Transverse colon (tissue), 4 donors: ENCODE data around the gene SUPV3L1. TPM values are rescaled to one million over a fixed set of nuclear protein-coding genes. Genes with fewer than 3 reads are reported as not detected.

Experiments used
- DNase-seq: peaks from one replicate; pipeline ENCODE4 v3.0.0-alpha.2; 2019
- H3K27ac ChIP-seq, 4 donors: fragments of 200-600 bp; sonication (generic); 2 replicates each; pipeline ENCODE4 v1.5.1; 2016 to 2018; ENCODE audit warnings: inconsistent platforms in 4 of 4
- H3K27me3 ChIP-seq: fragments of 200-600 bp; sonication (generic); 2 replicates; pipeline ENCODE4 v1.5.1; 2017; ENCODE audit warnings: inconsistent platforms
- H3K36me3 ChIP-seq, 4 donors: fragments of 200-600 bp; sonication (generic); 2 replicates each; pipeline ENCODE4 v1.5.1; 2017 to 2019; ENCODE audit warnings: inconsistent platforms in 4 of 4
- H3K4me1 ChIP-seq, 4 donors: fragments of 200-600 bp; sonication (generic); 2 replicates each; pipeline ENCODE4 v1.5.1; 2017 to 2020; ENCODE audit warnings: inconsistent platforms in 4 of 4
- H3K4me3 ChIP-seq, 4 donors: fragments of 200-600 bp; sonication (generic); 1 replicate in 1 of 4; 2 replicates in 3 of 4; pipeline versions ENCODE4 v1.5.1 to v1.6.1; 2017 to 2019; ENCODE audit warnings: inconsistent platforms in 4 of 4
- H3K9me3 ChIP-seq, 2 donors: fragments of 200-600 bp; sonication (generic); 2 replicates each; pipeline ENCODE4 v1.5.1; 2017 to 2019; ENCODE audit warnings: inconsistent platforms in 2 of 2
- CTCF ChIP-seq, 5 experiments: fragments of 200-600 bp in 3 of 5; fragments of 450-650 bp in 2 of 5; sonication (generic) in 3 of 5; IDR thresholded peaks; 1 replicate in 2 of 5; 2 replicates in 3 of 5; pipeline ENCODE4 v1.5.1; 2016 to 2017; ENCODE audit warnings: antibody characterized with exemption in 5 of 5, inconsistent platforms in 3 of 5, mild to moderate bottlenecking in 2 of 5, moderate library complexity in 1 of 5
- EP300 ChIP-seq: sonication (generic); formaldehyde crosslinking; IDR thresholded peaks from one replicate; pipeline ENCODE4 v1.6.1; 2017; ENCODE audit warnings: antibody characterized with exemption, low read depth
- POLR2A ChIP-seq: fragments of 450-650 bp; IDR thresholded peaks from one replicate; pipeline ENCODE4 v1.6.1; 2016; ENCODE audit warnings: antibody characterized with exemption, mild to moderate bottlenecking, moderate library complexity
- POLR2AphosphoS5 ChIP-seq, 3 donors: sonication (generic); formaldehyde crosslinking; IDR thresholded peaks; one replicate each; pipeline ENCODE4 v1.6.1; 2016; ENCODE audit warnings: antibody characterized with exemption in 3 of 3
- WGBS, 2 donors: methylation state at CpG; one replicate each; pipeline ENCODE4 v1.1.5; 2018; ENCODE audit warnings: low coverage in 1 of 2; 5-methylcytosine and 5-hydroxymethylcytosine counted together
- in situ Hi-C, 4 donors: fragments of 200-750 bp; cut with MboI; loops; one replicate each; pipeline versions ENCODE4 v1.15.0 to v1.15.1; 2017; ENCODE audit warnings: low sequenced_read_pairs in 3 of 4, low pct_ligation_motif_present in 1 of 4, low pct_unique_long_range_greater_than_20kb in 1 of 4
- intact Hi-C: fragments of 100-400 bp; cut with DNase I; formaldehyde crosslinking; loops from one replicate; pipeline ENCODE4 v1.15.1; 2023; ENCODE audit warnings: low total_unique reads
- total RNA-seq, 4 donors: library from RNA; depleted of rRNA; stranded (reverse); fragments of >200 nt; gene quantifications; one replicate each; pipeline ENCODE4 v1.1.0, GENCODE V29; 2016

SUPV3L1 gene
- total RNA-seq, 4 donors from 2014 or later = 15.3 to 34.0 (median 26.7) TPM

GRCh38 chr10:69228151-69228550, 48.1 kb downstream of the SUPV3L1 start:
- no peaks in the 10 kb centered on the region for H3K36me3 ChIP-seq
- no peak for TF ChIP-seq EP300
- no peak for TF ChIP-seq POLR2A
- TF ChIP-seq CTCF (IDR thresholded peaks at IDR 0.05) = no peak
- no peak for TF ChIP-seq POLR2AphosphoS5 (IDR thresholded peaks at IDR 0.05)
- peaks cover 9 to 52% (median 31%) of the 10 kb centered on the region in 4 donors for H3K4me1 ChIP-seq
- intact Hi-C loops = no loop called here
- no peaks in the 10 kb centered on the region for H3K9me3 ChIP-seq
- no peak for DNase-seq
- no peak overlapping the region for H3K4me3 ChIP-seq
- H3K27ac ChIP-seq = peak overlapping the region in 3 of 4 donors; percentile 69 to 76 (median 75)
- H3K27me3 ChIP-seq = no peaks in the 10 kb centered on the region
- in situ Hi-C loops = loop anchor here in 2 of 4 donors (25.0 kb wide), 2 partner anchors 284 to 409 kb away; partner anchors contain the start of gene FAM241B (in 1 of the 2)
- 80 to 93% methylated on average over 2 of the region's 2 CpGs for WGBS, 2 donors

GRCh38 chr10:69229616-69229916, 49.5 kb downstream of the SUPV3L1 start:
- in situ Hi-C loops = loop anchor here in 2 of 4 donors (25.0 kb wide), 2 partner anchors 283 to 408 kb away; partner anchors contain the start of gene FAM241B (in 1 of the 2)
- DNase-seq = no peak

GRCh38 chr10:69230128-69230527, 50.1 kb downstream of the SUPV3L1 start:
- in situ Hi-C loops (loop anchor here (10.0 to 25.0 kb wide), 4 partner anchors 85 to 407 kb away; partner anchors contain the start of gene FAM241B (in 1 of the 4)), intact Hi-C loops (no loop called here)

More at GRCh38 chr10:69229616-69229916, 49.5 kb downstream of the SUPV3L1 start:
- intact Hi-C loops = no loop called here
- no peaks in the 10 kb centered on the region for H3K9me3 ChIP-seq
- peaks cover 0 to 41% (median 22%) of the 10 kb centered on the region in 4 donors for H3K4me1 ChIP-seq
- TF ChIP-seq CTCF (IDR thresholded peaks at IDR 0.05) (no peak), POLR2A (no peak), EP300 (no peak), POLR2AphosphoS5 (IDR thresholded peaks at IDR 0.05) (no peak)
- H3K4me3 ChIP-seq = no peak overlapping the region
- H3K36me3 ChIP-seq = no peaks in the 10 kb centered on the region
- H3K27ac ChIP-seq = peak overlapping the region; percentile 65 to 76 (median 72)
- WGBS, 2 donors = 62 to 100% methylated on average over 2 to 8 of the region's 8 CpGs
- no peaks in the 10 kb centered on the region for H3K27me3 ChIP-seq

GRCh38 chr10:69232252-69232651, 52.2 kb downstream of the SUPV3L1 start:
- H3K4me1 ChIP-seq = peaks cover 0 to 31% (median 20%) of the 10 kb centered on the region in 4 donors
- no peaks in the 10 kb centered on the region for H3K36me3 ChIP-seq
- intact Hi-C loops (no loop called here), in situ Hi-C loops (loop anchor here (10.0 to 25.0 kb wide), 4 partner anchors 83 to 405 kb away; partner anchors contain the start of gene FAM241B (in 1 of the 4))
- peak; percentile 35 for DNase-seq
- peak overlapping the region in 3 of 4 donors; percentile 4 to 73 (median 53) for H3K27ac ChIP-seq
- no peaks in the 10 kb centered on the region for H3K27me3 ChIP-seq
- TF ChIP-seq CTCF (IDR thresholded peaks at IDR 0.05) (no peak), POLR2AphosphoS5 (IDR thresholded peaks at IDR 0.05) (peak in 1 of 3 donors; percentile 10)
- WGBS, 2 donors = 84% methylated on average over 9 of the region's 9 CpGs; no CpG with 5 or more reads in 1 of the 2 donors
- no peak overlapping the region for H3K4me3 ChIP-seq
- H3K9me3 ChIP-seq = no peaks in the 10 kb centered on the region

More at GRCh38 chr10:69230128-69230527, 50.1 kb downstream of the SUPV3L1 start:
- WGBS, 2 donors = 76% methylated on average over 4 of the region's 5 CpGs; no CpG with 5 or more reads in 1 of the 2 donors
- DNase-seq = no peak
- H3K36me3 ChIP-seq = no peaks in the 10 kb centered on the region
- peak overlapping the region in 3 of 4 donors; percentile 69 to 76 (median 75) for H3K27ac ChIP-seq
- H3K27me3 ChIP-seq = no peaks in the 10 kb centered on the region
- H3K4me1 ChIP-seq = peaks cover 0 to 35% (median 20%) of the 10 kb centered on the region in 4 donors
- H3K4me3 ChIP-seq = no peak overlapping the region
- no peak for TF ChIP-seq POLR2A
- TF ChIP-seq EP300 = no peak
- TF ChIP-seq POLR2AphosphoS5 (IDR thresholded peaks at IDR 0.05) = no peak
- TF ChIP-seq CTCF (IDR thresholded peaks at IDR 0.05) = no peak
- no peaks in the 10 kb centered on the region for H3K9me3 ChIP-seq
